ENCODE results near the gene KLHL41.

The KLHL41 gene

DNA sequence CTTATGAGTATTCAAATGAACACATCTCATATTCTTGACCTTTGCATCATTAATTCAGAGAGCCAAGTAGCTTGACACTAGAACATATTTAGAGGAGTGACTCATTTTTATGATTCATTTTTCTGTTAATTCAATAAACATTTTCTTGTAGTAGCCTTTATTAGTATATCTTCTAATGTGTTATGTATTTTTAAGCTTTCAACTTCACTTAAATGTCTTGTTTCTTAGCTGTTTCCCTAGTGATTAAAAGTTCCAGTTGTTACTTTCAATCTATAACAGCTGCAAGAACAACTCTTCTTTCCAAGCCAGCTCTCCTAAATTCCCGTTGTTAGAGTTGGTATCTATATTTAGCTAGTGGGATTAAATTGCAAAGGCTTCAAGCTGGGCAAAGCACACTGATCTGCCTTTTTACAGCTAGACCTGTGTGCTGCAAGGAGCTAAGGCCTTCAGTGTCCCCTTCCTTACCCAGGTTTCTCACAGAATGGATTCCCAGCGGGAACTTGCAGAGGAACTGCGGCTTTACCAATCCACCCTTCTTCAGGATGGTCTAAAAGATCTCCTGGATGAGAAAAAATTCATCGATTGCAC is at the start of gene KLHL41:
KLHL41 (plus strand) TSS at position 405 of the 588 bp plus-strand sequence; CDS start at position 482, 77 bp downstream.
- DNase-seq: no peak

DNA sequence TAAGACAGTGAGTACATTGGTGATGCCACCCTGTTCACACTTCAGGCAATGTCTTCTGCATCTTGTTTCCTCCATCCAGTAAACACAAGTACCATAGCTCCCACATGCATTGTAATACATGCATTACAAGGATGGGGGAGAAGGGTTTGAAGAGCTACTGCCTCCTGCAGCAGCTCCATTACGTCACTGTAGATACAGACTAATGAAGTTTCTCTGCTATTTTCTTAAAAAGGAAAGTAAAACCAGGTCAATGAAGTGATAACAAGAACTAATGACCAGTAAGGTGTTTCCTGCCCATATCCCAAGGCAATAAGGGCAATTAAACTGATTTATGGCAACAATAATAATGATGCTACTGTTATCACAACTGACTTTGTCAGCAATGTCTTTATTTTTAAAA is 48.4 kb upstream of the KLHL41 start:
- DNase-seq: no peak

DNA sequence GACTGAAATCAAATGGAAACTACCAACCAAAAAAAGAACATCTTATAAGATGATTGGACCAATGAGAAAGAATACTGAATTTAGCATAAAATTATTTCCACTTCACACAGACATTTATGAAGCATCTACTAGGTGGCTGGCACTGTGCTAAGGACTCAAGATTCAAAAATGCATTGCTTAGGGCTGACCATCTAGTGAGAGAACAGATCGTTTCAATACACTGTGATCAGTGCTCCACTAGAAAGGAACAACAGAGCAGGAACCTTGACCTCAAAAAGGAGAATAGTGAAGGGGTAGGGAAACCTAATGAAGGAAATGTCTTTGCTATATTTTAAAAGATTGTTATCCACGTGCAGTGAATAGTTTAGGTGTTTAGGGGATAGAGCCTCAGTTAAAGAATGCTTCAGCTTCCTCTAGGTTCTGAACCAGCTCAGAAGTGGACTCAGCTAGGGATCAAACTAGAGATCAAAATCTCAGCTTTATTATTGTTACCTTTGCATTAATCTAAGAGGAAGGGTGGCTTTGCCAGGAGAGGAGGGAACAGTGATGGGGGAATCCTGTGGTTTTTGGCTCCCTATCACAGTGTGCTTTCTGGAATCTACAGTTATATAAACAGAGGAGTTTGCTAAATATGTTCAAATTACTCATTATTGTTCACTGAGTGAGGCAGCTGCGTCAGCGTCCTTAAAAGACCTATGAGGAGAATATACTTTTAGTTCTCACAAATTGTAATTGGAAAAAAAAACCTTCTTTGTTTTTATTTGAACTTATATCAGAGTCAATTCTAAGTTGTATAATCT is 46.4 kb upstream of the KLHL41 start:
- no peak for DNase-seq

DNA sequence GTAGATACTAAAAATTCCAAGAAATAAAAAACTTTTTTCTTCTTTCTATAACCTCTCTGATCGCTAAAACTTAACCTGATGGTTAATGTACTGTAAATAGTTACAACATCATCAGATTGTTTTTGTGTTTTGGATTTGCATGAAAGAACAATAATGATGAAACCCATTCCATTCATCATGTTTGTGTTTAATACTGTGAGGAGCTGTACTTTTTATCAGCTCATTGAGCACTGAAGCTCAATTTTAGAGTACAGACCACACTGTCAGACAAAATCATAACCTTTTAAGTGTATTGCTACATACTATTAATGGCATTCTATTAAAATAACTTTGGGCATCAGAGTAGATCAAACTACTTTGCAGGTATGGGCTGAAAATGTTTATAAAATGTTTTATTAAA is 45.0 kb upstream of the KLHL41 start:
- no peak for DNase-seq

DNA sequence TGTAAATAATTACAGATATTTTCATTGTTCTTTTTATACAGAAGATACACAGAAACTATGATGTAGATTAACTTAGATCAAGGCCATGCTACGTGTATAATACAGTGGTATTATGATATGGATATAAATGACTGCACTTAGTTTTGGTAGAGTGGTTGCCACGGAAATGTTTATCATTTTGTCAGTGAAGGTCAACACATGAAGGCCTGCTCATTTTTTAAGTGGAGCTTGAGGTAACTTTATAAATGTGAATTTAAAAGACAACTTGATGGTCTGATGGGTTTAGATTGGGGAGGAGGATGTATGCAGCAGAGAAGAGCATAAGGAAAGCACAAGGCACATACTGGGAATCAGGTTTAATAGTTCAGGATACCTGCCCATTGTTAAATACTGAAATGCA is 44.6 kb upstream of the KLHL41 start:
- DNase-seq: no peak

DNA sequence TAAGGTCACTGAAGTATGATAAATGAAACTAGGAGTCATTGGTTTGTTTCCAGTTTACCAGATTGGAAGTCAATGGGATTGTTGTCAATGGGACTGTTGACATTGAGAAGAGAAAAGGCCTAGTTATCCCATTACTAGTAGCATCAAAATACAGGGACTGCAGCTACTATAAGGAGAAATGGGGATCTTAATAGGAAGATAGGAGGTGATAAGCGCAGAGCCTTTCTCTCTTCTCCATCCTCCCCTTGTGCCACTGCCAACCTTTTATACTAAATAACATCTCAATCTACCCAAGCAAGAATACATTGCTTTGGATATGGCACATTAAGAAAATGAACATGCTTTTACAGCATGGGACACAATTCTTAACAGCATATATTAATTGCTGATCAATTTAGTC is 40.7 kb upstream of the KLHL41 start:
- no peak for DNase-seq

DNA sequence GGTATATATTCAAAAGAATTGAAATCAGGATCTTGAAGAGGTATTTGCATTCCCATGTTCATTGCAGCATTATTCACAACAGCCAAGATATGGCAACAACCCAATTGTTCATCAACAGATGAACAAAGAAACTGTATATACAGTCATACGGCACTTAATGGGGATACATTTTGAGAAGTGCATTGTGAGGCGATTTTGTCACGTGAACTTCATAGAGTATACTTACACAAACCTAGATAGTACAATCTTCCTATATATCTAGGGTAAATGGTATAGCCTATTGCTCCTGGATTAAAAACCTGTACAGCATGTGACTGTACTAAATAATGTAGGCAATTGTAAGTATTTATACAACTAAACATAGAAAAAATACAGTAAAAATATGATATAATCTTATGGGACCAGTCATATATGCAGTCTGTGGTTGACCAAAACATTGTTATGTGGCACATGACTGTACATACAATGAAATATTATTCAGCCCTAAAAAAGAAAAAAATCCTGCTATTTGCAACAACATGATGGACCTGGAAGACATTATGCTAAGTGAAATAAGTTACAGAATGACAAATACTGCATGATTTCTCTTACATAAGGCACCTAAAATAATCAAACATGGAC is 39.4 kb upstream of the KLHL41 start:
- DNase-seq: no peak

DNA sequence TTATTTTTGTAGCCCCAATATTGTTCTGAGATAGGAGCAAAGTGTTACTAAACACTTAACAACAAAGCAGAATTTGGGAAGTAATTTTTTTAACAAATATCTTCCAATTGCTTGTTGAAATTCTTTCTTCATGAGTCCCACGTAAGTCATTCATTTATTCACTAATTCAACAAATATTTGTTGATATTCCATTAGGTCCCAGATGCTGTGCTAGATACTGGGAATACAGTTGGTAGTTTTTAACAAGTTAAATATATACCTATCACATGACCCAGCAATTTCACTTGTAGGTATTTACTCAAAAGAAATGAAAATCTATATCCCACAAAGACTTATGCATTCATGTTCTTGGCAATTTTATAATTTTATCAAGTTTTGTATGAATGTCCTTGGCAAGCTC is 37.3 kb upstream of the KLHL41 start:
- no peak for DNase-seq

DNA sequence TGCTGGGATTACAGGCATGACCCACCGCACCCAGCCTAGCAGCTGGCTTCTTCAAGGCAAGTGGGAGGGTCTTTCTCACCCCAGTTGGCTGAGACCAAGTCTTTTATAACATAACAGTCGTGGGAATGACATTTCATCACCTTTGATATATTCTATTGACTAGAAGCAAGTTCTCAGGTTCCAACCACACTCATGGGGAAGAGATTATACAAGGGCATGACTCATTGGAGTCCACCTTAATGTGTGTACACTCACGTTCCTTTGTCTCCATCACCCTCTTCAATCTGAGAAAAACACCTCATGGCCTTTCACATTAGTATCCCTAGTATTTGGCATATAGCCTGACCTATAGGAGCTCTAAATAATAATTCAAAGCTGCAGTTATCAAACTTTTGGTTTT is 33.0 kb upstream of the KLHL41 start:
- no peak for DNase-seq

DNA sequence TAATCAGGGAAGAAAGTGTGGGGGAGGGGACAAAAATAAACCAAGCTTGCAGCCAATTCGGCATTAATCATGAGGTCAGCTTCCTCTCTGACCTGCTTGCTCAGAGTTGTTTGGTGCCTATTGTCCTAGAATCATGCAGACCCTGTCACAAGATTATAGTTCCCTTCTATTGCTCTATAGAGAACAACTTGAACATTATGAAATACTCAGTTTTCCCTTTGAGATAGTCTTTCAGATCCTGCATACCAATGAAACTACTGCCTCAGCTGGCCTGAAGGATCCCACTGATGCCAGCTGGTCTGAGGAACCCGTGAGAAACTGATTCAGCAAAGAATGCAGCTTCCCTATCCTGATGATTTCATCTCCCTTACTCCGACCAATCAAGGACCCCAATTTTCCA is 31.2 kb upstream of the KLHL41 start:
- peak in 6 of 58 donors; percentile 2 to 18 (median 5) for DNase-seq

DNA sequence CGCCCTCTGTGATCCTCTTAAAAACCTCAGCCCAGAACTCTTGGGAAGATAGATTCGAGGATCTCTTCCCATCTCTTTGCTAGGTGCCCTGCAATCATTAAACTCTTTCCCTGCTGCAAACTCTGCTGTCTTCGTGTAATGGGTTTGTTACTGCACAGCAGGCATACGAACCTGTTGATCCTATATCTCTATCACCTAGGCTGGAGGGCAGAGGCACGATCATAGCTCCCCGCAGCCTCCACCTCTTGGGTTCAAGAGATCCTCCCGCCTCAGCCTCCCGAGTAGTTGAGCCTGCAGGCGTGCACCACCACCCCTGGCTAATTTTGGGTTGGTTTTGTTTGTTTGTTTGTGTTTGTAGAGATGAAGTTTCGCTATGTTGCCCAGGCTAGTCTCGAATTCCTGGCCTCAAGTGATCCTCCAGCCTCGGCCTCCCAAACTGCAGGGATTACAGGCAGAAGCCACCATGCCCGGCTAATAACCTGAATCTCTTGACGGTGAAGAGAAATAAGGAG is 30.7 kb upstream of the KLHL41 start:
- peak in 4 of 58 donors; percentile 6 to 30 (median 17) for DNase-seq

DNA sequence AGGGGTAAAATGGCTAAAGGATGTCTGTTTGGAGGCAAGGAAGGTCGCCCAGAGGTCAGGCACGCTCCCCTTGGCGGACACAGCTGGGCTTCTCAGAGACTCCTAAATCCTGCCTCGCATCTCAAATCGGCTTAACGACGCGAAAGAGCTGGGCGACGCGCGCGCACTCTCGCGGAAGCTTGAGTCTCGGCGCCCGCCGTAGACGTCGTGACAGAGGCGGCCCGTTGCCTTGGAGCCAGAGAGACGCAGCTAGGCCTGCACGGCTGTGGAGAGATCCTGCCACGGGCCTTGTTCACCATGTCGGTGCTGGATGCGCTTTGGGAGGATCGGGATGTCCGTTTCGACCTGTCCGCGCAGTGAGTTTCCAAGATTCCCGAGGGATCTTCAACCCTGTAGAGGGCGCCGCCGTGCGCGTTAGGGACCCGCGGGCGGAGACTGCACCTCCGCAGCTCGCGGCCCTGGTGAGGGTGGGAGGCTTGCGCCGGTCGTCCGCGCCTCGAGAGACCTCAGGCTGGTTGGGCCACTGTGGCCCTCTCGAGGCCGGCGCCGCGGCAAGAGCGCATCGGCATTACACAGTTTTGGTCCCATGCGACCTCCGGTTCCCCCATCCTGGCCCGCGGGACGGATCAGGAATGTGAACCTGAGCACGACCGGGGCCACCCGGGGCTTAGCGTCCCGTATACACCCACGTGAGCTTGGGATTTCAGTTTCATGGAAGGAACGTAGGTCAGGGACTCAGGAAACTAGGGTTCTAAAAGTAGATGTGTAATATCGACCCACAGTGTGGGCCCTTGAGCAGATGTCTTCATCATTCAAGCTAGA is 30.0 kb upstream of the KLHL41 start, which contains the start of gene BBS5:
BBS5 (plus strand) TSS at position 238 of the 822 bp plus-strand sequence; CDS start at position 298, 60 bp downstream.
- peak; percentile 43 to 93 (median 80) for DNase-seq

DNA sequence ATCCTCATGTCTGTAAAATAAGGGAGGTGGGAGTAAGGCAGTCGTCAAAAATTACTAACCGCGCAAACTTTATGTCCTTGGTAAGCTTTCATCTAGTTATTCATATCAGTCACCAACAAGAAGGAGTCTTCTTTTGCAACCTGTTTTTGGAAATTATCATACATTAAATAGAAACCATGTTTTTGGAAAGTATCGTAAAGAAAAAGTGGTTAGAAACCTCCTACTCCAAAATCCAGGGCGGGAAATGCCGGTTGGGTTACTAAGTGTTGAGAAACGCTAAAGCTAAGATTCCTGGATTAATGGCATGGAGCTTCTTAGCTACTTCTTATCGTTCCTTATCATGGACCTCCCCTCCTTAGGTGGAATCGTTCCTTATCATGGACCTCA is 29.4 kb upstream of the KLHL41 start:
- no peak for DNase-seq

DNA sequence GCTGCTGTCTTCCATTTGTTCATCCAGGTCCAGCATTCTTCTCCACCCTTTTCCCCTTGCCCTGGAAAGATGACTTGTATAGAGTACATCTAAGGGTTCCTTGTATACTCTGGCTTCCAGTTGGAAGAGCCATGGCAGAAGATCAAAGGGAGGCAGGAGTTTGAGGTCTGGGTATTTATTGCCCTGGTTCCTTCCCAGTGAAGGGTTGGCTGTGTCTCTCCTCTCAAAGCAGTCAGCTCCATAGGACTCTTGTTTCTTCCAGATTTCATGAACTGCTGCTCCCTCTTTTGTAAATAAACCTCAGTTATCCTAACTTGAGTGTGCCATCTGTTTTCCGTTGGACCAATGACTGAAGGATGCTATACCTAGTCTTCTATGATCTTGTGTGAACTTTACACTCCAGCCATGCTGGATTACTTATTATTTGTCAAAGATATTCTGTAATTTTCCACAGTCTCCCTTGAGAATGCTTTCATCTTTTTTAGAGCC is 23.8 kb upstream of the KLHL41 start:
- no peak for DNase-seq

DNA sequence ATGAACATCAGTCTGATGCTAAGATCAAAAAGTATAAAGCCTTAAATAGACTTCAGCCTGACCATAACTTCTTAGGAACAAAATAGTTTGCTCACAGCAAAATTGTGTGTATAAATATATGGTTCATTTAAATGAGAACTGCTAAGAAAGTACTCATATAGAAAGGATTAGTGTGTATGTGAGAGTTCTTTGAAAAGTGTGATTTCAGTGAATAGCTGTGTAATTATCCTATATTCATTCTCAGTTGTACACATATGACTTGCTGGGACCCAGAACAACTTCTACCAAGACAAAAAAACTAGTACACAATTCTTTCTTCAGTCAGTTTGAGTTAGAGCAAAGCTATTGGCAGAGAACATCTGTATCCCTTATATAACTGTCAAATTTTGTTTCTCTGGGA is 23.0 kb upstream of the KLHL41 start:
- no peak for DNase-seq

DNA sequence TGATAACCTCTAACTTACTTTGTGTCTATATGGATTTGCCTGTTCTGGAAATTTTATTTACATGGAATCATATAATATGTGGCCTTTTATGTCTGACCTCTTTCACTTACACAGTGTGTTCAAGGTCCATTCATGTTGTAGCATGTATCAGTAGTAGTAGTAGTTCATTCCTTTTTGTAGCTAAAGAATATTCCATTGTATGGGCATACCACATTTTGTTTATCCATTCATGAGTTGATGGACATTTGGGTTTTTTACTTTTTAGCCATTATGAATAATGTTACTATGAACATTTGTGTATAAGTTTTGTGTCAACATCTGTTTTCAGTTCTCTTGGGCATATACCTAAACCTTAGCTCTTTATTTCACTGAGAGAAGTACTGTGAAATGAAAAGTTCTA is 18.7 kb upstream of the KLHL41 start:
- DNase-seq: no peak

DNA sequence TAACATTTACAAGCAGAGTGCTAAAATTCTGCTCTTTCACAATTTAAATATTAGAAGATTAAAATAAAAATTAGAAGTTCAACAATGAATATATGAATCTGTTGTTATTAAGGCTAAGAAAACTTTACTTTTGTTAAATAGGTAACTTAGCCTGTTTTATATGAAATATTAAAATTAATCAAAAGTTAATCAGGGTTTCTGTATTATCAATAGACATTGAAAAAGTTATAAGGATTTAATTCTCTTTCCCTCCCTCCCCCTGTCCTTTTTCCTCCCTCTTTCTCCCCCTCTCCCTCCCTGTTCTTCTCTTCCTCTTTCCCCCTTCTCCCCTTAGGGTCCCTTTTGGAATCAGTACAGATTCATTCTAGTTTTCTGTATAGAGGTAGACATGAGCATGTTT is 18.1 kb upstream of the KLHL41 start:
- no peak for DNase-seq

DNA sequence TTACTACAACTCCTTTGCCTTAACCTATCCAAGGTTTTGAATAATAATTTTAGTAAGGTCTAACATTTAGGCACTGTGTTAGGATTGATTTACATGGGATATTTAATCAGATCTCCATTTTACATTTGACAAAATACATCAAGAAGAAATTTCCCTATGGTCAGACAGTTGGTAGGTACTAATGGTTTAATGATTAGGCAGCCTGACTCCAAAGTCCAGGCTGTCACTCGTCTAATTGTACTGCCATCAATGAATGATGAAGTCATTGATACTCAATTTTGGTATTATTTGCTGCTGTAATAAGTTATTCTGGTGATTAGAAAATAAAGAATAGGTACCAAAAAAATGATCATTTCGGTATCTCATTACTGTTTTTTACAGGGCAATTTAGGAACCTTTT is 16.1 kb upstream of the KLHL41 start:
- no peak for DNase-seq

DNA sequence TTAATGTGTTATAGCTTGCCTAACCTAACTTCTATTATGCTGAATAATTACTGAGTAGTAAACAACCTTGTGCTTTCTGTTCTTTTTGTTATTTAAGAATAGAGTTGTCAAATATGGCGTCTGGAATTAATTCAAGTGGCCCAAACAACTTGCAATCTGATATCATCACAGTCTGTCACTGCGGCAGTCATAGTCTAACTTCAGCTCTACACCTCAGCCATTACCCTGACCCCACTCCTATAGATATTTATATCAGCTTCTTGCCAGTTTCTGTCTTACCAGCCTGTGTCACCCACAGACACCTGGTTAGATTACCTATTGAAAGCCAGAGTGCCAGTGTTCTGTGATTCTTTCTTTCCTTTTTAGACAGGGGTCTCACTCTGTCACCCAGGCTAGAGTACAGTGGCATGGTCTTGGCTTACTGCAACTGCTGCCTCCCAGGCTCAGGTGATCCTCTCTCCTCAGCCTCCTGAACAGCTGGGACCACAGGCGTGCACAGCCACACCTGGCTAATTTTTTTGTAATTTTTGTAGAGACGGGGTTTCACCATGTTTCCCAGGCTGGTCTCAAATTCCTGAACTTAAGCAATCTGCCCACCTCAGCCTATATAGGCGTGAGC is 14.1 kb upstream of the KLHL41 start:
- DNase-seq: no peak

DNA sequence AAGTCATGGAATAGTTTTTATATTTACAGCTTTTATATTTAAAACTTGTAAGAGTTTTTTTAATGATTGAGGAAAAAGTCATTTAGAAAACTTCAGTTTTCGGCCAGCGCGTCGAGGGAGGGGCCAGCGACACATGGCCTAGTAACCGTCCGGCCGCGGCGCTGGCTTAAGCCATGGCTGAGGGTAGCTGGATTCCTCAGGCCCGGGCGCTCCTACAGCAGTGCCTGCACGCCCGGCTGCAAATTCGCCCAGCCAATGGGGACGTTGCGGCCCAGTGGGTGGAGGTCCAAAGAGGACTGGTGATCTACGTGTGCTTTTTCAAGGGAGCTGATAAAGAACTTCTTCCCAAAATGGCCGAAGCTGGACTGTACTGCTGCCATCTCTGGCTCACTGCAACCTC is 4.9 kb upstream of the KLHL41 start:
- no peak for DNase-seq

DNA sequence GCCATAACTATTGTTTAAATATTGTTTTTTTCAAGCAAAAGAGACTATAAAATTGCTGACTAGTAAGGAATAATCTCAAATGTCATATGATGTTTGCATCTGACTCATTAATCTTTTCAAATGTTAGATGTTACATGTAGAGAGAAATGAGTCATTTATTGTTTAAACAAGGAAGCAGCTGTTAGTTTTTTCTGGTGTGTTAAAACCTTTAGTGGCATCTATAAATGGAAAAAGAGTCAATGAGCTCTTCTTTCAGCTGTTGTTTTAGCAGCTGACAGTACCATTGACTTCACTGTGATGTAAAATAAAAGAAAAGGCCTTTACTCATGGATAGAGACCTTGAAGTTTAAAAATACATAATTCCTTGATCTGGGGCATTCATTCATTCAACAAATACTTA is 1.8 kb upstream of the KLHL41 start:
- no peak for DNase-seq

All from anterior cingulate cortex (tissue), 58 donors.